A673 (cell line): Measurements from ENCODE around the gene GABRP. TPM values are rescaled to one million over a fixed set of nuclear protein-coding genes. Genes with fewer than 3 reads are reported as not detected.

Source experiments
- BruUV-seq: library from RNA; stranded (reverse); fragments of 400-500 nt; replicated peaks from 2 replicates; lab custom pipeline; 2021; lab: Mats Ljungman, UMichigan
- CTCF ChIA-PET: fragments of 300-600 bp; sonication (Branson Sonifier 250); formaldehyde crosslinking; loops from one replicate; lab custom pipeline; 2022; ENCODE audit warnings: antibody characterized with exemption; lab: Charles Lee
- POLR2A ChIA-PET: fragments of 300-600 bp; sonication (Branson Sonifier 250); formaldehyde crosslinking; loops from one replicate; lab custom pipeline; 2022; ENCODE audit warnings: antibody characterized with exemption; ENCODE audit not compliant: low non-redundant PET; lab: Charles Lee
- DNase-seq: peaks from one replicate; pipeline ENCODE4 v3.0.0-alpha.2; 2015; ENCODE audit warnings: low spot score
- H3K27ac ChIP-seq: fragments of 200-600 bp; sonication (generic); 2 replicates; pipeline ENCODE4 v1.5.1; 2016; ENCODE audit warnings: mixed run types, low read depth, mild to moderate bottlenecking, mixed read lengths, antibody characterized with exemption, low read length; ENCODE audit not compliant: poor library complexity, severe bottlenecking
- H3K27me3 ChIP-seq: fragments of 200-600 bp; sonication (generic); replicated peaks from 2 replicates; pipeline ENCODE4 v1.6.1; 2017; ENCODE audit warnings: mixed run types, low read depth, mild to moderate bottlenecking, mixed read lengths, antibody characterized with exemption, low read length; ENCODE audit not compliant: insufficient read depth, poor library complexity
- H3K36me3 ChIP-seq: fragments of 200-600 bp; sonication (generic); 2 replicates; pipeline ENCODE4 v1.6.1; 2016; ENCODE audit warnings: mixed run types, mild to moderate bottlenecking, mixed read lengths, antibody characterized with exemption, low read length; ENCODE audit not compliant: insufficient read depth, poor library complexity, severe bottlenecking
- H3K4me1 ChIP-seq: fragments of 200-600 bp; sonication (generic); 2 replicates; pipeline ENCODE4 v1.6.1; 2017; ENCODE audit warnings: mixed run types, mild to moderate bottlenecking, mixed read lengths, antibody characterized with exemption, low read length; ENCODE audit not compliant: insufficient read depth, poor library complexity, severe bottlenecking
- H3K4me3 ChIP-seq: fragments of 200-600 bp; sonication (generic); 2 replicates; pipeline ENCODE4 v1.5.1; 2016; ENCODE audit warnings: low read depth, mixed run types, mild to moderate bottlenecking, mixed read lengths, low read length; ENCODE audit not compliant: poor library complexity, severe bottlenecking
- H3K9me3 ChIP-seq: fragments of 200-600 bp; sonication (generic); 2 replicates; pipeline ENCODE4 v1.6.1; 2016; ENCODE audit warnings: mixed run types, low read depth, mild to moderate bottlenecking, mixed read lengths, antibody characterized with exemption, low read length; ENCODE audit not compliant: poor library complexity, severe bottlenecking
- EZH2 ChIP-seq: fragments of 200-600 bp; sonication (generic); IDR thresholded peaks from 2 replicates; pipeline ENCODE4 v1.6.1; 2017; ENCODE audit warnings: borderline replicate concordance, low read depth, mild to moderate bottlenecking, mixed read lengths, antibody characterized with exemption, low read length; ENCODE audit not compliant: poor library complexity, severe bottlenecking
- intact Hi-C: fragments of 100-400 bp; cut with micrococcal nuclease; formaldehyde crosslinking; loops from one replicate; pipeline ENCODE4 v1.10.0; 2022; ENCODE audit not compliant: unreplicated experiment
- total RNA-seq: library from RNA; stranded (reverse); gene quantifications from 2 replicates; pipeline ENCODE4 v1.2.3, GENCODE V29; 2021
- TF ChIP-seq, protein P1 (sequence below): fragments of 300-800, 200-600 bp; sonication (generic); conservative IDR thresholded peaks from 2 replicates; pipeline ENCODE4 v1.5.1; 2017; ENCODE audit warnings: low read depth, mild to moderate bottlenecking, antibody characterized with exemption, low read length, moderate library complexity, mixed read lengths

GABRP gene
- total RNA-seq, 1 experiment from 2014 or later = 0.09 TPM

DNA sequence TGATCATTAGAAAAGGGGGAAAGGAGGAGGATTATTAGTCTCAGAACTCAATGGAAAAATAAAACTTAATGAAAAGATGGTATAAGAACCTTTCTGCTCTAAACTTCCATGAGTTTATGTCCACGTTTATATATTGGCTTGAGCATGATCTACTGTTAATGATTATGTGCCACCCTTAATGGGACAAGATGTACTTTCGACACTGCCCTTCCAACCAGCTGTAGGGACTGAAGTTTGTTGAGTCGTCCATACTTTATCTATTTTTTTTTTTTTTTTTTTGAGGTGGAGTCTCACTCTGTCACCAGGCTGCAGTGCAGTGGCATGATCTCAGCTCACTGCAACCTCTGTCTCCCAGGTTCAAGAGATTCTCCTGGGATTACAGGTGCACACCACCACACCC, 25.0 kb upstream of the GABRP start:
- Histone ChIP-seq H3K27ac (no peak overlapping the region), H3K36me3 (no peaks in the 10 kb centered on the region), H3K27me3 (peaks cover 6% of the 10 kb centered on the region), H3K4me3 (no peak overlapping the region), H3K4me1 (no peaks in the 10 kb centered on the region), H3K9me3 (no peaks in the 10 kb centered on the region)
- intact Hi-C loops = no loop called here
- TF ChIP-seq EZH2 = no peak
- TF ChIP-seq, protein P1, sequence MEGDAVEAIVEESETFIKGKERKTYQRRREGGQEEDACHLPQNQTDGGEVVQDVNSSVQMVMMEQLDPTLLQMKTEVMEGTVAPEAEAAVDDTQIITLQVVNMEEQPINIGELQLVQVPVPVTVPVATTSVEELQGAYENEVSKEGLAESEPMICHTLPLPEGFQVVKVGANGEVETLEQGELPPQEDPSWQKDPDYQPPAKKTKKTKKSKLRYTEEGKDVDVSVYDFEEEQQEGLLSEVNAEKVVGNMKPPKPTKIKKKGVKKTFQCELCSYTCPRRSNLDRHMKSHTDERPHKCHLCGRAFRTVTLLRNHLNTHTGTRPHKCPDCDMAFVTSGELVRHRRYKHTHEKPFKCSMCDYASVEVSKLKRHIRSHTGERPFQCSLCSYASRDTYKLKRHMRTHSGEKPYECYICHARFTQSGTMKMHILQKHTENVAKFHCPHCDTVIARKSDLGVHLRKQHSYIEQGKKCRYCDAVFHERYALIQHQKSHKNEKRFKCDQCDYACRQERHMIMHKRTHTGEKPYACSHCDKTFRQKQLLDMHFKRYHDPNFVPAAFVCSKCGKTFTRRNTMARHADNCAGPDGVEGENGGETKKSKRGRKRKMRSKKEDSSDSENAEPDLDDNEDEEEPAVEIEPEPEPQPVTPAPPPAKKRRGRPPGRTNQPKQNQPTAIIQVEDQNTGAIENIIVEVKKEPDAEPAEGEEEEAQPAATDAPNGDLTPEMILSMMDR = no peak
- POLR2A ChIA-PET = no interaction called here
- CTCF ChIA-PET = no interaction called here
- DNase-seq = no peak
- BruUV-seq = no TSS peak

DNA sequence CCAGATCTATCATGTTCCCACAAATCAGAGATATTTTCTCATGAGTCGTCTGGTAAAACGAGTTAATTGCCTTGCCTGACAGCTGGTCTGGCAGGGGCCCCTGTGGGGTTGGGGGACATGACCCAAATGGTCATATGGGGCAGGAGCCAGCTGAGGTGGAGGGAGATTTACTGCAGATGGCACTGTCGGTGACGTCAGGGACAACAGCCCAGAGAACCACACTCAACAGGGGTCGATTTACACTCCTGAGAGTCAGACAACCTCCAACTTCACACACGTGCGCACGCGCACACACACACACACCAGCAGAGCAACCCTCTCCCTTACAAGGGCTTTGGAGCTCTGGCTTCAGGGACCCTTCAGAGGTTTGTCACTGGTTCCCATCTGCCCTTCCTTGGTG, 23.4 kb upstream of the GABRP start:
- ChIA-PET POLR2A (no interaction called here), CTCF (no interaction called here)
- DNase-seq = no peak
- Histone ChIP-seq H3K27ac (no peak overlapping the region), H3K4me3 (no peak overlapping the region), H3K4me1 (no peaks in the 10 kb centered on the region), H3K36me3 (no peaks in the 10 kb centered on the region), H3K27me3 (peaks cover 6% of the 10 kb centered on the region), H3K9me3 (no peaks in the 10 kb centered on the region)
- no TSS peak for BruUV-seq
- intact Hi-C loops = no loop called here
- no peak for TF ChIP-seq EZH2
- TF ChIP-seq, protein P1 = no peak

DNA sequence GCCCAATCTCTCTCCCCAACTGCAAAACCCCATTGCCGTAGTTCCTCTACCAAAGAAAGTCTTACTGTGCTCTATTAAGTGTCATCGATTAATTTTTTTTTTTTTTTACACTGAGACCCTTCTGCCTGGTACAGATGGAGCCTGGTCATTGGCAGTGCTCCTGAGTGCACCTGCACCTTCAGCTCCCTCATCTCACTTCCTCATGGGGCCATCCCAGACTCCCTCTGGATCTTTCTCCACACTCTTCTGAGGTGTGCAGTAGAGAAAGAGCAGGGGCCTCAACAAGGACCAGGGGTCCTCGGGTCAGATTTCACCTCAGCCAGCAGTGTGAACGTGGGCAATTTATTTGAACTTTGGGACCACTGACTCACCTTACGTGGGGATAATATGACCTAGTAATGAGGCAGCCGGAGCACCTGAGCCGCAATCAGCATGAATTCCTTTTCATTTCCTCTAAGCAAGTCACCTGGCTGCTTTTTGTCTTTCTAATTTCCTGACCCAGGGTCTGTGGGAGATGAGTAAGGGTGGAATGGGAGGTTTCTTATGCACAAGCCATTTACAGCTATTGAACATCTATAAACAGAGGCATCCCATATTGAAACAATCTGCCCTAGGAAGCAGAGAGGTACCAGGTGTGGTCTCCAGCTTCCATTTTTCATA, 22.3 kb upstream of the GABRP start:
- peaks cover 4% of the 10 kb centered on the region for H3K27me3 ChIP-seq
- H3K36me3 ChIP-seq = no peaks in the 10 kb centered on the region
- no TSS peak for BruUV-seq
- CTCF ChIA-PET = no interaction called here
- DNase-seq = no peak
- TF ChIP-seq, protein P1 = no peak
- no peak for TF ChIP-seq EZH2
- intact Hi-C loops = no loop called here
- POLR2A ChIA-PET = no interaction called here
- H3K9me3 ChIP-seq = no peaks in the 10 kb centered on the region
- H3K4me1 ChIP-seq = no peaks in the 10 kb centered on the region
- no peak overlapping the region for H3K27ac ChIP-seq
- no peak overlapping the region for H3K4me3 ChIP-seq
